PC-3 (cell line): ENCODE results near the gene TSPAN11. TPM values are rescaled to one million over a fixed set of nuclear protein-coding genes. Genes with fewer than 3 reads are reported as not detected.

Source experiments
- ATAC-seq: fragments of 200-7000 bp; cut with Tn5 transposase; 2 replicates; pipeline ENCODE4 v1.9.1; 2020; ENCODE audit warnings: mild to moderate bottlenecking, moderate library complexity
- BruUV-seq: library from RNA; stranded (reverse); fragments of 400-500 nt; replicated peaks from 2 replicates; lab custom pipeline; 2021; lab: Mats Ljungman, UMichigan
- CTCF ChIA-PET: fragments of 300-600 bp; sonication (Branson Sonifier 250); formaldehyde crosslinking; loops from one replicate; lab custom pipeline; 2022; ENCODE audit warnings: antibody characterized with exemption; lab: Charles Lee
- POLR2A ChIA-PET: fragments of 300-600 bp; sonication (Branson Sonifier 250); formaldehyde crosslinking; loops from one replicate; lab custom pipeline; 2022; ENCODE audit warnings: antibody characterized with exemption; ENCODE audit not compliant: unreplicated experiment; lab: Charles Lee
- DNase-seq: peaks from one replicate; pipeline ENCODE4 v3.0.0-alpha.2; 2015
- H2AFZ ChIP-seq: fragments of 300-600 bp; sonication (generic); 2 replicates; pipeline ENCODE4 v1.6.0; 2016; ENCODE audit warnings: antibody characterized with exemption, low read length
- H3F3A ChIP-seq: fragments of 300-600 bp; sonication (generic); one replicate; pipeline ENCODE4 v1.6.0; 2017; ENCODE audit warnings: antibody characterized with exemption, low read length, control low read depth, mild to moderate bottlenecking; ENCODE audit not compliant: unreplicated experiment
- H3K27ac ChIP-seq: fragments of 300-600 bp; sonication (generic); 2 replicates; pipeline ENCODE4 v1.5.1; 2016; ENCODE audit warnings: mild to moderate bottlenecking, low read length
- H3K27me3 ChIP-seq: fragments of 300-600 bp; sonication (generic); 2 replicates; pipeline ENCODE4 v1.6.1; 2016; ENCODE audit warnings: low read length, mixed read lengths
- H3K36me3 ChIP-seq: fragments of 300-600 bp; sonication (generic); 2 replicates; pipeline ENCODE4 v1.6.1; 2016; ENCODE audit warnings: low read depth, mixed run types, low read length, mixed read lengths
- H3K4me1 ChIP-seq: fragments of 300-600 bp; sonication (generic); 2 replicates; pipeline ENCODE4 v1.5.1; 2016; ENCODE audit warnings: low read length; ENCODE audit not compliant: insufficient read depth
- H3K4me2 ChIP-seq: fragments of 300-600 bp; sonication (generic); 2 replicates; pipeline ENCODE4 v1.6.0; 2016; ENCODE audit warnings: low read length
- H3K4me3 ChIP-seq: fragments of 300-600 bp; sonication (generic); 2 replicates; pipeline ENCODE4 v1.5.1; 2016; ENCODE audit warnings: mild to moderate bottlenecking, low read length, mixed read lengths
- H3K79me2 ChIP-seq: fragments of 300-600 bp; sonication (generic); 2 replicates; pipeline ENCODE4 v1.6.1; 2017; ENCODE audit warnings: low read length, mixed read lengths
- H3K9ac ChIP-seq: fragments of 300-600 bp; sonication (generic); 2 replicates; pipeline ENCODE4 v1.6.0; 2016; ENCODE audit warnings: mild to moderate bottlenecking, low read length
- H3K9me2 ChIP-seq: fragments of 300-600 bp; sonication (generic); replicated peaks from 2 replicates; pipeline ENCODE4 v1.6.1; 2016; ENCODE audit warnings: mixed run types, low read length, mixed read lengths
- H3K9me3 ChIP-seq: fragments of 300-600 bp; sonication (generic); 2 replicates; pipeline ENCODE4 v1.6.1; 2016; ENCODE audit warnings: low read length, mixed read lengths
- H4K20me1 ChIP-seq: fragments of 300-600 bp; sonication (generic); 2 replicates; pipeline ENCODE4 v1.6.1; 2016; ENCODE audit warnings: low read length, mixed read lengths
- CTCF ChIP-seq: fragments of 300-600 bp; sonication (generic); conservative IDR thresholded peaks from 2 replicates; pipeline ENCODE4 v1.5.1; 2017; ENCODE audit warnings: antibody characterized with exemption, low read depth, mild to moderate bottlenecking, low read length
- EZH2 ChIP-seq: fragments of 300-600 bp; sonication (generic); IDR thresholded peaks from one replicate; pipeline ENCODE4 v1.6.1; 2017; ENCODE audit warnings: antibody characterized with exemption, mild to moderate bottlenecking, low read length; ENCODE audit not compliant: unreplicated experiment
- EZH2phosphoT487 ChIP-seq: fragments of 300-600 bp; sonication (generic); IDR thresholded peaks from 2 replicates; pipeline ENCODE4 v1.6.1; 2018; ENCODE audit warnings: mild to moderate bottlenecking, antibody characterized with exemption, low read length, borderline replicate concordance
- intact Hi-C: fragments of 100-400 bp; cut with micrococcal nuclease; formaldehyde crosslinking; loops from 2 replicates; pipeline ENCODE4 v1.9.0; 2023
- total RNA-seq: library from RNA; depleted of rRNA; stranded (reverse); fragments of >200 nt; gene quantifications from 2 replicates; pipeline ENCODE4 v1.2.3, GENCODE V29; 2014

Gene TSPAN11
- total RNA-seq, 1 experiment from 2014 or later: not detected

GRCh38 chr12:30902001-30902400 is 24.5 kb upstream of the TSPAN11 start:
- H3K9me2 ChIP-seq: no peaks in the 10 kb centered on the region
- TF ChIP-seq CTCF (no peak), EZH2phosphoT487 (no peak), EZH2 (no peak)
- CTCF ChIA-PET: no interaction called here
- H3K27ac ChIP-seq: no peak overlapping the region
- no peaks in the 10 kb centered on the region for H3K36me3 ChIP-seq
- H3K27me3 ChIP-seq: no peaks in the 10 kb centered on the region
- H3K79me2 ChIP-seq: no peaks in the 10 kb centered on the region
- DNase-seq (no peak), ATAC-seq (no peak)
- H3K4me1 ChIP-seq: peaks cover 14% of the 10 kb centered on the region; the same call in 1 of the 2 replicates
- no peak overlapping the region for H3K4me3 ChIP-seq
- no peaks in the 10 kb centered on the region for H4K20me1 ChIP-seq
- H3K4me2 ChIP-seq: no peak overlapping the region
- H3K9ac ChIP-seq: no peak overlapping the region
- no peaks in the 10 kb centered on the region for H3F3A ChIP-seq
- no TSS peak for BruUV-seq
- no peak overlapping the region for H2AFZ ChIP-seq
- POLR2A ChIA-PET: no interaction called here
- intact Hi-C loops: no loop called here
- H3K9me3 ChIP-seq: no peaks in the 10 kb centered on the region

- POLR2A ChIA-PET: no interaction called here
- no peaks in the 10 kb centered on the region for H4K20me1 ChIP-seq
- CTCF ChIA-PET: no interaction called here
- intact Hi-C loops: no loop called here
- H3K9me2 ChIP-seq: no peaks in the 10 kb centered on the region
- no peak for ATAC-seq
- DNase-seq: no peak
- no TSS peak for BruUV-seq
- no peak overlapping the region for H3K27ac ChIP-seq
- H3K4me1 ChIP-seq: peaks cover 14% of the 10 kb centered on the region; the same call in 1 of the 2 replicates
- H3F3A ChIP-seq: no peaks in the 10 kb centered on the region
- no peak overlapping the region for H3K9ac ChIP-seq
- TF ChIP-seq CTCF (no peak), EZH2phosphoT487 (no peak), EZH2 (no peak)
- H2AFZ ChIP-seq: no peak overlapping the region
- no peaks in the 10 kb centered on the region for H3K9me3 ChIP-seq
- H3K79me2 ChIP-seq: no peaks in the 10 kb centered on the region
- no peaks in the 10 kb centered on the region for H3K36me3 ChIP-seq
- H3K27me3 ChIP-seq: no peaks in the 10 kb centered on the region
- H3K4me2 ChIP-seq: no peak overlapping the region
- no peak overlapping the region for H3K4me3 ChIP-seq
Observed at GRCh38 chr12:30902596-30902995, 24.0 kb upstream of the TSPAN11 start.

- Histone ChIP-seq H3K4me1 (no peaks in the 10 kb centered on the region), H3K4me2 (no peak overlapping the region), H3K4me3 (no peak overlapping the region), H4K20me1 (no peaks in the 10 kb centered on the region), H2AFZ (no peak overlapping the region), H3K9me3 (no peaks in the 10 kb centered on the region), H3K27ac (no peak overlapping the region), H3F3A (no peaks in the 10 kb centered on the region), H3K79me2 (no peaks in the 10 kb centered on the region), H3K9me2 (no peaks in the 10 kb centered on the region), H3K36me3 (no peaks in the 10 kb centered on the region), H3K9ac (no peak overlapping the region), H3K27me3 (no peaks in the 10 kb centered on the region)
- ATAC-seq (no peak), DNase-seq (no peak)
- POLR2A ChIA-PET: no interaction called here
- no peak for TF ChIP-seq EZH2phosphoT487
- CTCF ChIA-PET: no interaction called here
- intact Hi-C loops: no loop called here
- no TSS peak for BruUV-seq
Observed at GRCh38 chr12:30905463-30906009, 21.0 kb upstream of the TSPAN11 start.
